Astrocyte of the hippocampus (primary cell): ENCODE data around the gene GIPC2.
A peak's percentile ranks its signal among the peaks of the same experiment; 100 is the strongest.

Experiments
- DNase-seq: peaks from one replicate; pipeline ENCODE4 v3.0.0; 2011; ENCODE audit warnings: low read depth, low spot score

The GIPC2 gene

GRCh38 chr1:78143673-78144072, 97.9 kb downstream of the GIPC2 start:
- DNase-seq: no peak

DNA sequence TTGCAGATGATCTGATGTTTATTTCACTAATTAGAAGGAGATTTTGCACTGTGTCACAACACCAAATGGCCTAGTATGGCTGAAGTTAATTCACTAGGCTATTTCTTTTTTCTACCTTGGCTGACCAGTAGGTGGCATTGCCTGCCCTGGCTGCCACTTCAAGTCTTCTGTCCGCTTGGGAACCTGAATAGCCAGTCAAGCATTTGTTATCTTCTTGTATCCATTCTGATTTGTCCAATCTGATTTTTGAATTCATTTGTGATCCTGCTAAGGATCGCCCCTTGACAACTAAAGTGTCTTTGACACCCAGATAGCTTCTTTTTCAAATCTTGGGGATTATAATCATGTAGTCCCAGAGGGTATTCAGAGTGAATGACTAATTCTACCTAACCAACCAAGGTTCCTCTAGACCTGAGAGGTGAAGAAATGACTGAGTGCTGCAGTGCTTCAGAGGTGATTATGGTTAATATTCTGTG, 99.4 kb downstream of the GIPC2 start:
- DNase-seq: peak; percentile 79

- no peak for DNase-seq
These were observed 100.5 kb downstream of the GIPC2 start for GRCh38 chr1:78146205-78146771.

- no peak for DNase-seq
These were observed 101.3 kb downstream of the GIPC2 start for GRCh38 chr1:78147031-78147430.

DNA sequence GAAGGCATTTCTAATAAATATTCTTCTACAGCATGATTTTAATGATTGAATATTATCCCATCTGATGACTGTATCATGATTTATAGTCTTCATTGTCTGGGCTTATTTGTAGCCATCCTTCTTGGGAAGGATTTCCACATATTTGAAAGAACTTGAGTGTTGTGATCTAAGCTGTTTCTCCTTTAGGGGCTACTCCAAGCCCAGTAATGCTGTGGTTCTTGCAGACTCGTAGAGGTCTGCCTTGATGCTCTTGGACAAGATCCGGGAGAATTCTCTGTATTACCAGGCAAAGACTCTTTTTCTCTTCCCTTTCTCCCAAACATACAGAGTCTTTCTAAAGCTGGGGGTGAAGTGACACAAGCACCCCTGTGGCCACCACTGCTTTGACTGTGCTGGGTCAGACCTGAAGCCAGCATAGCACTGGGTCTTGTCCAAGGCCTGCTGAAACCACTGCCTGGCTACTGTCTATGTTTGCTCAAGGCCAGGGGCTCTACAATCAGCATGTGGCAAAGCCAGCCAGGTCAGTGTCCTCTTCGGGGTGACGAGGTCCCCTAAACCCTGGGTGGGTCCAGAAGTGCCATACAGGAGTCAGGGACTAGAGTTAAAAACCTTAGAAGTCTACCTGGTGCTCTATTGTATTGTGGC, 107.4 kb downstream of the GIPC2 start:
- no peak for DNase-seq

GRCh38 chr1:78155121-78155520, 109.4 kb downstream of the GIPC2 start:
- no peak for DNase-seq

DNA sequence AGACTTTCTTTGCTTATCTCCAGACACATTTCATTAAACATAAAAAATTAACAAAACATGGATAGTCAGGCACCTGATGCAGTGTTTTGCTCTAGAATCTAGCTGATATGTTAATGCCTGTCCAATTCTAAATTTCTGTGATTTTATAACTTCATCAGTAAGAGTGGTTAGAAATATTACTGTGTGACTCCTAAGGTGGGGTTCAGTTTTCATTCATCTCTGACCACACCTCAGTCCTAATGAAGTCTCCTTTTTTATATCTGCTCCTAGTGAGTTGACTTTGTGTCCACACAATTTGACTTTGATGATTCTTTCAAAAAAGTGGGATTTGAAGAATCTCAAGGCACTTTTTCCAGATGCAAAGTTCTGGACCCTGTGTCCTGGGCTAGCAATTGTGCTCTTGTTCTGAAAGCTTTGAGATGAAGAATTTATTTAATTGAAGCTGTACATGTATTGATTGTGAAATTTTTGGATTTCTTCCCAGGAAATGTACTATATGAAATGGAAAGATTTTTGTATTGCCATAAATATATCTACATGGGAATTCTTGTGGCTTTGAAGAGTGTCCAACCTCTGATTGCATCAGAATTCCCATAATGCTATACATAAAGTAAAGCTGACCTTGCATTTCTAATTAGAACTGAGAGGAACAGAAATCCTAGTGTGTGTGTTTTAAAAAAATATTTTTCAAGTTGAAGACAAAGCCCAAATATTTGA, 111.2 kb downstream of the GIPC2 start:
- DNase-seq: no peak

- DNase-seq: no peak
These were observed 120.0 kb downstream of the GIPC2 start for GRCh38 chr1:78165816-78166215.

DNA sequence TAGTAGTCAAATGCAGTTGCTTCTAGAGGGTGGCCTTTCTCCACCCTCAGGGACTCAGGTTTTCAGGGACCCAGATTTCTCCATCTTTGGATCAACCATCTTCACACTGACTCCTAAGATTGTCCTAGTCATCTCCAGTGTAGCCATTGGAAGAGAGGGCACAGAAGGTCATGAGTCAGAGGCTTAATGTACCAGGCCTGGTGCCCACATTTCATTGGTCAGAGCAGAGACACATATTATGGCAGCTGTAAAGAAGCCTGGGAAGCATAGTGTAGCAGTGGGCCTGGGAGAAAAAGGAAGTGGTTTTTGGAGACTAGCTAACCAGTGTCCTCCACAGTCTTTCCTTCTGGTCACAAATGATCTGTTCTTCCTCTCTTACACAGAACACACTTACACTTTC, 122.5 kb downstream of the GIPC2 start:
- no peak for DNase-seq

- no peak for DNase-seq
These were observed 125.1 kb downstream of the GIPC2 start for GRCh38 chr1:78170859-78171258.

DNA sequence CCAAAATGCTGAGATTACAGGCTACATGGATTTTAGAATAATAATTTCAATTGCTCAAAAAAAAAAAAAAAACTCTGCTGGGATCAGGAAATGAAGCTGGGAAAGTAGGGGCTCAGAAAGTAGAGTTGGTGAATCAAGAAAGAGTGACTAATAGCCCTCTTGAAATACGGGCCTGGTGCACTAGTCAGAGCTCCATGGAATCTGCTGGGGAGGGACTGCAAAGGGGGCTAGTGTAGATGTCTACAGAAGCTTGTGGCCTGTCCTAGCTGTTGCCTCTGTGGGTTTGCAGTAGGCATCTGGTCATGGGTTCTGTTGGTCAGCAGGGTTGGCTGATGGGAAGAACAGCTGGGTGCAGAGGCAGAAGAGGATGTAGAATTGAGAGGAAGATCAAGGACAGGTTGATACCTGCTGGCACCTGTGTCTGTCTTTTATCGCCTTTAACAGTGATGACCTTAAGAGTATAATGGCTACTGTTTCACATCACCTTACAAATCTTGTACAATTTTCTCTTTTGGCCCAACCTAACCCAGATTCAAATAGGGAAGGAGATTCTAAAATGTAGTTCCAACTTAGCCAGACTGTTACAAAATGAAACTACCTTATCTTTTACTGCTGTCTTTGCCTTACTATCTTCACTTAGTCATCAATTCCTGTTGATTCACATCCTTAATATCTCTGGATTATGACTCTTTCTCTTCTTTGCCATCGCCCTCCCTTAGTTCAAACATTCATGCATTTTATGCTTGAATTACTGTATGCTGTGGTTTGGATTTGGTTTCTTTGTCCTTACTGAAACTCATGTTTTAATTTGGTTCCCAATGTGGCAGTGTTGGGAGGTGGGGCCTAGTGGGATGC, 126.2 kb downstream of the GIPC2 start:
- DNase-seq: no peak

DNA sequence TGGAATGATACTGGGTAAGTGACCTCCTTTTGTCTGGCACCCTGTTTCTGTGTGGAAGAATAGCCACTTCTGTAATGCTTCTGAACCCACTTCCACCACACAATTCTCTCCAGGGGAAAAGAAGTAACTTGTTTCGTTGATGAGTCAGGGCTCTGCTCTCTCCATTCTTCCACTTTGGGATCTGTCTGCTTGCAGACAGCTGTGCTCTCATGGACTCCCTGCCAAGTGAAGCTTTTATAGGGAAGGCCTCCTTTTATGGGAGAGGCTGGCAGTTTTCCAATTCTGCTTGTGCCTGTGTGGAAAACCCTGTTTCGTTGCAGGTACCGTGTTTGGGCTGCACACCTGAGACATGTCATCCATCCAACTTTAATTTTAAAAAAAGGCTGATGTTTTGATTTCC, 130.7 kb downstream of the GIPC2 start:
- DNase-seq: peak; percentile 41

DNA sequence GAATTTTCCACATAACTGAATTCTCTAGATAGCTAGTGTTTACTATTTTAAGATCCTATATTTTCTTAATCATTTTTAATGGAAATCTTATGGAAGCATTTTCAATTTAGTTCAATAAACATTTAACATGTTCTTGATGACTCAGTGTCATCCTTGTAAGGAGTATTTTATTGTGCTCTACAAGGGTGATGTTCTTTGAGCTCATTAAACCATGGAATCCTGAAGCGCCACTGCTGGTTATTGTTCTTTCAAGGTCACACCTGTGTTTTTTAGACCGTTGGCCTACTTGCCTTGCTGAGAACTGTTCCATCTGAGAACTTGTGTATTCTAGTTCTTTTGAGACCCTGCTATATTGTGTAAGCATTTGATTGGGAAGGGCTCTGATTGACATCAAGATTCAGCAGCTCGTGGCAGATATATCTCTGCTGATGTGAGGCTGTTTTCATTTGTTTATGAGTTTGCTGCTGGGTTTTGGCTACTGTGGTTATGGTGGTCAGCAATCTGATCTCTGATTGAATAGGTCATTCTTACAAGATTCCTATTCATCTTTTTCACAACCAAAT, 132.0 kb downstream of the GIPC2 start:
- DNase-seq: no peak

DNA sequence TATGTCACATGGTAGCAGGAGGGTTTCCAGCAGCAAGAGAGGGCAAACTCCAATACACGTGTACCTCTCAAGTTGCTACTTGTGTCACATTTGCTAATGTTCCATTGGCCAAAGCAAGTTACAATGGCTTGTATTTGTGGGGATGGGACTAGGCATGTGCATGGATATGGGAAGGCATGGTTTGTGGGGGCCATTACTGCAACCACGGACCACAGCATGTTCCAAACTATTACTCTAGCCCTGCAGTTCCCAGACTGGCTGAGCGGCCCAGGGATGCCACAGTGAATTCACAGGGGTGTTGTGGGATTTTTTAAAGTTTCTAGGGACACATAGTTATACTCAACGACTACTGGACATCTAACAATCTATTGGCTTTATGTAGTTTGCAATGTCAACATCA, 133.1 kb downstream of the GIPC2 start:
- no peak for DNase-seq

GRCh38 chr1:78184460-78185072, 138.8 kb downstream of the GIPC2 start:
- DNase-seq: no peak
